Esophagus squamous epithelium (tissue), 4 donors: ENCODE results near the gene SLF2.

Experiments
- POLR2A ChIP-seq, 4 donors: fragments of 450-650 bp; IDR thresholded peaks; one replicate each; pipeline ENCODE4 v1.6.1; 2017; ENCODE audit warnings: antibody characterized with exemption in 4 of 4, mild to moderate bottlenecking in 4 of 4, moderate library complexity in 3 of 4
- TF ChIP-seq, protein P1 (sequence below), 6 experiments: fragments of 450-650 bp in 4 of 6; fragments of 200-600 bp in 2 of 6; sonication (generic) in 2 of 6; IDR thresholded peaks; one replicate each; pipeline ENCODE4 v1.5.1; 2016 to 2019; ENCODE audit warnings: antibody characterized with exemption in 6 of 6, mild to moderate bottlenecking in 4 of 6, moderate library complexity in 4 of 6

DNA sequence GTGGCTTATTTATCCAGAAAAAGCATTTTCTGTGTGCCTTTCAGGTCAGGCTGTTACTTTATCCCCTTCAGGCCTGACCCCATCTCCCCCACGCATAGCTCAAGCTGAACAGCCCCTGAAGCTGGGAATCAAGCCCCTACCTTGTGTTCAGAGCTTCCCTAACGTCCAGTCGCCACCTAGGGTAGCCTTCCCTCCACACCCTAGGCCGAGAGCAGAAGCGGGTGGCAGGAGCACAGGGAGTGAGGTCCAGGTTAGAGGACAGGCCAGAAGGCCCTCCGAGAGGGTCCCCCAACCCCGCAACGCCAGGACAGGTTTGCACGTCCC, 56.1 kb downstream of the SLF2 start:
- TF ChIP-seq, protein P1, sequence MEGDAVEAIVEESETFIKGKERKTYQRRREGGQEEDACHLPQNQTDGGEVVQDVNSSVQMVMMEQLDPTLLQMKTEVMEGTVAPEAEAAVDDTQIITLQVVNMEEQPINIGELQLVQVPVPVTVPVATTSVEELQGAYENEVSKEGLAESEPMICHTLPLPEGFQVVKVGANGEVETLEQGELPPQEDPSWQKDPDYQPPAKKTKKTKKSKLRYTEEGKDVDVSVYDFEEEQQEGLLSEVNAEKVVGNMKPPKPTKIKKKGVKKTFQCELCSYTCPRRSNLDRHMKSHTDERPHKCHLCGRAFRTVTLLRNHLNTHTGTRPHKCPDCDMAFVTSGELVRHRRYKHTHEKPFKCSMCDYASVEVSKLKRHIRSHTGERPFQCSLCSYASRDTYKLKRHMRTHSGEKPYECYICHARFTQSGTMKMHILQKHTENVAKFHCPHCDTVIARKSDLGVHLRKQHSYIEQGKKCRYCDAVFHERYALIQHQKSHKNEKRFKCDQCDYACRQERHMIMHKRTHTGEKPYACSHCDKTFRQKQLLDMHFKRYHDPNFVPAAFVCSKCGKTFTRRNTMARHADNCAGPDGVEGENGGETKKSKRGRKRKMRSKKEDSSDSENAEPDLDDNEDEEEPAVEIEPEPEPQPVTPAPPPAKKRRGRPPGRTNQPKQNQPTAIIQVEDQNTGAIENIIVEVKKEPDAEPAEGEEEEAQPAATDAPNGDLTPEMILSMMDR (IDR thresholded peaks at IDR 0.05): no peak
- no peak for TF ChIP-seq POLR2A (IDR thresholded peaks at IDR 0.05)
